ENCODE measurements around the gene TMEM60. TPM values are rescaled to one million over a fixed set of nuclear protein-coding genes. Genes with fewer than 3 reads are reported as not detected.

The TMEM60 gene
- total RNA-seq, 2 donors from 2014 or later: 8.7 to 12.2 TPM

DNA sequence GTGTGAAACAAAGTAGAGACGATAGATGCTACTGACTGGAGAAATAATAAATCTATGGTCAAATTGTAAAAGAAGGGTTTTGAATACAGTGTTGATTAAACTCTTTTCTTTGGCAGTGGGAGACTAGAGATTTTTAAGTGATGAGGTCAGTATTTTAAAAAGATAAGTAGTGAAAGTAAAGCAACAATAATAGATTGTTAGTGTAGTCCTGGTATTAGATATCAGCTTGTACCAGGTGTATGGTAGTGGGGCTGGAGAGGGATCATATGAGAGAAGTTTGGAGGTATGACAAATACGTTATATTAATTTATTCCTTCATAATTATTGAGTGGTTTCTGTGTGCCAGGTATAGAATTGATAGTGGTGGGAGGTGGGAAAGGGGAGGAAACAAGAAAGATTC, 25.6 kb upstream of the TMEM60 start:
- peaks cover 14% of the 10 kb centered on the region for H3K9me3 ChIP-seq
- no peak for DNase-seq (ENCODE audit: low spot score)
- no peak for ATAC-seq (ENCODE audit: insufficient number of reproducible peaks, low FRiP score, low read depth)
- peaks cover 4 to 11% of the 10 kb centered on the region in 2 donors for H3K4me1 ChIP-seq (ENCODE audit: control insufficient read depth in 1 of 2, low read depth in 2 of 2)
- no peak overlapping the region for H3K27ac ChIP-seq
- H3K36me3 ChIP-seq: no peaks in the 10 kb centered on the region
- H3K4me3 ChIP-seq: no peak overlapping the region
- no peaks in the 10 kb centered on the region for H3K27me3 ChIP-seq (replicated peaks; ENCODE audit: insufficient read depth)
- TF ChIP-seq, protein P1, sequence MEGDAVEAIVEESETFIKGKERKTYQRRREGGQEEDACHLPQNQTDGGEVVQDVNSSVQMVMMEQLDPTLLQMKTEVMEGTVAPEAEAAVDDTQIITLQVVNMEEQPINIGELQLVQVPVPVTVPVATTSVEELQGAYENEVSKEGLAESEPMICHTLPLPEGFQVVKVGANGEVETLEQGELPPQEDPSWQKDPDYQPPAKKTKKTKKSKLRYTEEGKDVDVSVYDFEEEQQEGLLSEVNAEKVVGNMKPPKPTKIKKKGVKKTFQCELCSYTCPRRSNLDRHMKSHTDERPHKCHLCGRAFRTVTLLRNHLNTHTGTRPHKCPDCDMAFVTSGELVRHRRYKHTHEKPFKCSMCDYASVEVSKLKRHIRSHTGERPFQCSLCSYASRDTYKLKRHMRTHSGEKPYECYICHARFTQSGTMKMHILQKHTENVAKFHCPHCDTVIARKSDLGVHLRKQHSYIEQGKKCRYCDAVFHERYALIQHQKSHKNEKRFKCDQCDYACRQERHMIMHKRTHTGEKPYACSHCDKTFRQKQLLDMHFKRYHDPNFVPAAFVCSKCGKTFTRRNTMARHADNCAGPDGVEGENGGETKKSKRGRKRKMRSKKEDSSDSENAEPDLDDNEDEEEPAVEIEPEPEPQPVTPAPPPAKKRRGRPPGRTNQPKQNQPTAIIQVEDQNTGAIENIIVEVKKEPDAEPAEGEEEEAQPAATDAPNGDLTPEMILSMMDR (IDR thresholded peaks at IDR 0.05): no peak

DNA sequence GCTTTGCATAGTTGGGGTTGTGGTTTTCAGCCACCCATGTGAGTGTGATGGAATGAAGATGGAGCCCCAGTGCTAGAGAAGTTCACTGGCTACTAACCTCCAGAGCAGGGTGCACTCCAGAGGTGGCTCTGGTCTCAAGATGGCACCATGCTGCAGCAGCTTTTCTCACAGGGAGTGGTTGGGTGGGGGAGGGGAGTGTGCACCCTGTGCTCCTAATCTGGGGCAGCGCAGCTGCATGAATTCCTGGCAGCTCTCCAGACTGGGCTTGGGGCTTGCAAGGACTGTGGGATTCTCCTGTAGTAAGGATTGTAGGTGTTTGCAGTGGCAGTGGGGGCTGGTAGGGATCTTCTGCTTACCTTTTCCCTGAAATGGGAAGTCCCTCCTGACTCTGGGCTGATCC, 24.0 kb upstream of the TMEM60 start:
- H3K4me1 ChIP-seq (ENCODE audit: control insufficient read depth in 1 of 2, low read depth in 2 of 2): peaks cover 4 to 11% of the 10 kb centered on the region in 2 donors
- DNase-seq (ENCODE audit: low spot score): no peak
- H3K4me3 ChIP-seq: no peak overlapping the region
- H3K27ac ChIP-seq: no peak overlapping the region
- H3K36me3 ChIP-seq: no peaks in the 10 kb centered on the region
- ATAC-seq (ENCODE audit: insufficient number of reproducible peaks, low FRiP score, low read depth): no peak
- TF ChIP-seq, protein P1 (IDR thresholded peaks at IDR 0.05): no peak
- peaks cover 14% of the 10 kb centered on the region for H3K9me3 ChIP-seq
- H3K27me3 ChIP-seq (replicated peaks; ENCODE audit: insufficient read depth): no peaks in the 10 kb centered on the region

DNA sequence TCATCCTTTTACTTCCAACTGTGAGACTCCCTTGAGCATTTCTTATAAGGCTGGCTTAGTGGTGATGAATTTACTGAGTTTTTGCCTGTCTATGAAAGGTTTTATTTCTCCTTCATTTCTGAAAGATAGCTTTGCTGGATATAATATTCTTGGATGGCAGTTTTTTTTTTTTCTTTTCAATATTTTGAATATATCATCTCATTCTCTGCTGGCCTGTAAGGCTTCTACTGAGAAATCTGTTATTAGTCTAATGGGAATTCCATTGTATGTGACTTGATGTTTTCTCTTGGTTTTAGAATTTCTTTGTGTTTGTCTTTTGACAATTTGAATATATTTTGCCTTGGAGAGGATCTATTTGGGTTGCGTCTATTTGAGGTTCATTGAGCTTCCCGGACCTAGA, 22.7 kb upstream of the TMEM60 start:
- Histone ChIP-seq H3K4me1 (ENCODE audit: control insufficient read depth in 1 of 2, low read depth in 2 of 2) (peaks cover 4 to 11% of the 10 kb centered on the region in 2 donors), H3K4me3 (no peak overlapping the region)

DNA sequence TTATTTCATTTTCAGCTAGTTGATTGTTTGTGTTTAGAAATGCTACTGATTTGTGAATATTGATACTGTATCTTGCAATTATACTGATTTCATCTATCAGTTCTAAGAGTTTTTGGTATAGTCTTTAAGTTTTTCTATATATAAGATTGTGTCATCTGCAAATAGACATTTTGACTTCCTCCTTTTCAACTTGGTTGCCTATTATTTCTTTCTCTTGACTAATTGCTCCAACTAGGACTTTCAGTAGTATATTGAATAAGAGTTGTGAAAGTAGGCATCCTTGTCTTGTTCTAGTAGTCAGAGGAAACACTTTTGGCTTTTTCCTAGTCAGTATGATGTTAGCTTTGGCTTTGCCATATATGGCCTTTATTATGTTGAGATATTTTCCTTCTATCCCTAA, 20.8 kb upstream of the TMEM60 start:
- Histone ChIP-seq H3K27me3 (replicated peaks; ENCODE audit: insufficient read depth) (no peaks in the 10 kb centered on the region), H3K36me3 (no peaks in the 10 kb centered on the region), H3K27ac (no peak overlapping the region), H3K9me3 (peaks cover 14% of the 10 kb centered on the region), H3K4me3 (no peak overlapping the region), H3K4me1 (ENCODE audit: control insufficient read depth in 1 of 2, low read depth in 2 of 2) (peaks cover 4 to 10% of the 10 kb centered on the region in 2 donors)
- ATAC-seq (ENCODE audit: insufficient number of reproducible peaks, low FRiP score, low read depth) (no peak), DNase-seq (ENCODE audit: low spot score) (no peak)
- TF ChIP-seq, protein P1 (IDR thresholded peaks at IDR 0.05): no peak

More for the DNA sequence above, 22.7 kb upstream of the TMEM60 start:
- H3K27ac ChIP-seq: no peak overlapping the region
- H3K36me3 ChIP-seq: no peaks in the 10 kb centered on the region
- no peak for ATAC-seq (ENCODE audit: insufficient number of reproducible peaks, low FRiP score, low read depth)
- TF ChIP-seq, protein P1 (IDR thresholded peaks at IDR 0.05): no peak
- peaks cover 14% of the 10 kb centered on the region for H3K9me3 ChIP-seq
- DNase-seq (ENCODE audit: low spot score): no peak
- H3K27me3 ChIP-seq (replicated peaks; ENCODE audit: insufficient read depth): no peaks in the 10 kb centered on the region

DNA sequence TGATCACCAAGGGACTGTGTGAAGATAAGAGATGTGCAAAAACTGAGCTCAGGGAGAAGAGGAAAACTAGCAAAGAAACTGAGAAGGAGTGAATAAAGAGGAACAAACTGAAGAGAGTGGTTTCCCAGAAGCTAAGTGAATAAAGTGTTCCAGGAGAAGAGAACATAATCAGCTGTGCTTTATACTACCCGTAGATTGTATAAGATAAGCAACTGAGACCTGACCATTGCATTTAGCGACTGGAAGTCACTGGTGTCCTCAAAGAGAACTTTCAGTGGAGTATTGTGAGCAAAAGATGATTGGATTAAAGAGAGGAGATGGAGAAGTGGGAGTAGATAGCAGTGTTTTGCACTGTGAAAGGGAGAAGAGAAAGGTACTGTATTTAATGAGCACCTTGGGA, 14.9 kb upstream of the TMEM60 start:
- Histone ChIP-seq H3K36me3 (no peaks in the 10 kb centered on the region), H3K9me3 (no peaks in the 10 kb centered on the region), H3K27ac (no peak overlapping the region), H3K4me1 (ENCODE audit: control insufficient read depth in 1 of 2, low read depth in 2 of 2) (peaks cover 11 to 12% of the 10 kb centered on the region in 2 donors), H3K27me3 (replicated peaks; ENCODE audit: insufficient read depth) (no peaks in the 10 kb centered on the region), H3K4me3 (no peak overlapping the region)
- ATAC-seq (ENCODE audit: insufficient number of reproducible peaks, low FRiP score, low read depth): no peak
- TF ChIP-seq, protein P1 (IDR thresholded peaks at IDR 0.05): no peak
- no peak for DNase-seq (ENCODE audit: low spot score)
